Measurements from ENCODE around the gene SPATA46. TPM values are rescaled to one million over a fixed set of nuclear protein-coding genes. Genes with fewer than 3 reads are reported as not detected.

Gene SPATA46
- total and polyA plus RNA-seq, 2 donors = not detected

DNA sequence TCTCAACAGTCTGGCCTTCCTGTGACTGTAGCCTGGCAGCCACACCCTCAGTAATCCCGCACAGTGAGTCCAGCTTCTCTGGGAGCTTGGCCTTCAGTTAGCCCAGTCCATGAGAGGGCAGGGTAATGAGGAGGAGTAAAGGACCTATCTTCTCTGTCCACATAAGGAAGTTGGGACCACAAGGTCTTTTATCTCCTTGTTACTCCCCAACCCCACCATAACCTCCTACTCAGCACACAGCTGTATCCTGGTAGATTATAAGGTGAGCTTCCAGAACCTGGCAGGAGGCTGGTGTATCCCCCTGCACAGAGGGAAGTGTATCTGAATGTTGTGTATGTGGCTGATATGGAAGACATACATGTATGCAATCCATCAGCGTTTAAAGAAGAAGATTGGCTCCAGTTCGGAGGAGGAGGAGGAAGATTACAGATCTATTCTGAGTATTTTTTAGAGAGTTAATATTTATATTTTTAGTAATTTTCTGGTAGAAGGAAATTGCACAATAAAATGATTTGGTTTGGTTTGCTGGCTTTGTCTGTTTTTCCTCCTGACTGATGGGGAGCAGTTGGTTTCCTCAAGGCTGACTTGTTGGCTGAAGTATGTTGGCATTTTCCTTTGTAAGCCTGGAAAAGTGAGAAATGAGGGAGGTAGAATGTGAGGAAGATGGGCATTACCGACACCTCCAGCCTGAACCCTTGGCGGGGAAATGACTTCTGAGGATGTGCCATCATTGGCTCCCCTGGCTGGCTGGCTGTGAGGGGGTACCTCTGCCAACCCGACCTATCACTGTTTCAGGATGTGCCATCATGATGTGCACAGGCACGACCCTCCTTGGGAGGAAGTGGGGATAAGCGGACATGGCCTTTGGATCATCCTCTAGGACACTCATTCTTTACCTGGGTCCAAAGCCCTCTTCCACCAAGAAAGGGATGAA, 9.9 kb upstream of the SPATA46 start:
- Histone ChIP-seq H3K36me3 (ENCODE audit: control insufficient read depth in 2 of 2, insufficient read depth in 2 of 2, low read length in 1 of 2) (no peaks in the 10 kb centered on the region), H3K4me3 (ENCODE audit: low read length in 2 of 2) (no peak overlapping the region), H3K9me3 (ENCODE audit: control insufficient read depth in 2 of 2, insufficient read depth in 1 of 2, low read length in 1 of 2) (no peaks in the 10 kb centered on the region), H3K4me1 (ENCODE audit: control insufficient read depth in 2 of 2, insufficient read depth in 2 of 2, low read length in 2 of 2) (peaks cover 7 to 11% of the 10 kb centered on the region in 2 donors), H3K27ac (ENCODE audit: low read depth in 1 of 2, low read length in 1 of 2) (no peak overlapping the region), H3K27me3 (ENCODE audit: control insufficient read depth in 2 of 2, insufficient read depth in 1 of 2, low read length in 1 of 2) (no peaks in the 10 kb centered on the region)
- no peak for DNase-seq (ENCODE audit: low read depth in 6 of 9, low spot score in 9 of 9)
- 84% methylated on average over 8 of the region's 8 CpGs for WGBS

DNA sequence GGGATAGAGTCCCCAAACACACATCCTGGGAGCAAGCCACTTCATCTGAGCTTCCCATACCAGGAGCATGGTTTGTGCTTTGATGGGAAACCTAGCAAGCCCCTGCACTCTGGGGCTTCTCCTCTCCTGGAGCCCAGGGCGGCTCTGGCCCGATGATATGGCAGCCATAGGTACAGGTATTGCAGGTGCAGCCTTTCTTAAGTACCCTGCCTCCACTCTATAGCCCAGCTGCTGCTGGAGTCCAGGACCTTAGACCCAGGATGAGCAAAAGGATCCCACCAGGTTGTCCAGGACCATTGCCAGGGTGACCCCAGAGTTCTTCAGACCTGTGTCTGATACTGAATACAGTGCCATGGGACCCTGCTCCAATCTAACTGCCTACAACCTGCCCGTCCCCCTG, 9.0 kb upstream of the SPATA46 start:
- no peak overlapping the region for H3K27ac ChIP-seq (ENCODE audit: low read depth in 1 of 2, low read length in 1 of 2)
- H3K4me1 ChIP-seq (ENCODE audit: control insufficient read depth in 2 of 2, insufficient read depth in 2 of 2, low read length in 2 of 2) = peaks cover 7 to 11% of the 10 kb centered on the region in 2 donors
- no peaks in the 10 kb centered on the region for H3K9me3 ChIP-seq (ENCODE audit: control insufficient read depth in 2 of 2, insufficient read depth in 1 of 2, low read length in 1 of 2)
- H3K27me3 ChIP-seq (ENCODE audit: control insufficient read depth in 2 of 2, insufficient read depth in 1 of 2, low read length in 1 of 2) = no peaks in the 10 kb centered on the region
- H3K36me3 ChIP-seq (ENCODE audit: control insufficient read depth in 2 of 2, insufficient read depth in 2 of 2, low read length in 1 of 2) = no peaks in the 10 kb centered on the region
- no peak overlapping the region for H3K4me3 ChIP-seq (ENCODE audit: low read length in 2 of 2)
- no peak for DNase-seq (ENCODE audit: low read depth in 6 of 9, low spot score in 9 of 9)
- 98% methylated on average over 3 of the region's 3 CpGs for WGBS

DNA sequence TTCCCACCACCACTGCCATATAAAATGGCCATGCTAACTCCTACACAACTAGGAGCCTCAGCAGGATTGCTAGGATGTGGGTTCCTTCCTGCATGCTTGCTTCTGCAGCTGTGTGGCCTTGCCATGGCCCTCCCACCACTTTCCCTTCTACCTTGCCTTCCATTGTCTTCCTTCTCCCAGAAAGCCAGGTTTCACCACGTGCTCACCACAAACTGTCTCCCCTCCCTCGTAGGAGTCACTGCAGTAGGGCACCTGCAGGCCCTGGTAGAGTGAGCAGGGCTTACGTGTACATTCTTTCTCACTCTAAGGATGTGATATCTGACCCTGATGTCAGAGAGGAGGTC, 8.6 kb upstream of the SPATA46 start:
- Histone ChIP-seq H3K4me3 (ENCODE audit: low read length in 2 of 2) (no peak overlapping the region), H3K4me1 (ENCODE audit: control insufficient read depth in 2 of 2, insufficient read depth in 2 of 2, low read length in 2 of 2) (peaks cover 7 to 11% of the 10 kb centered on the region in 2 donors), H3K36me3 (ENCODE audit: control insufficient read depth in 2 of 2, insufficient read depth in 2 of 2, low read length in 1 of 2) (no peaks in the 10 kb centered on the region), H3K9me3 (ENCODE audit: control insufficient read depth in 2 of 2, insufficient read depth in 1 of 2, low read length in 1 of 2) (no peaks in the 10 kb centered on the region), H3K27me3 (ENCODE audit: control insufficient read depth in 2 of 2, insufficient read depth in 1 of 2, low read length in 1 of 2) (no peaks in the 10 kb centered on the region), H3K27ac (ENCODE audit: low read depth in 1 of 2, low read length in 1 of 2) (no peak overlapping the region)
- DNase-seq (ENCODE audit: low read depth in 6 of 9, low spot score in 9 of 9) = no peak
- WGBS = 27% methylated on average over 3 of the region's 3 CpGs

GRCh38 chr1:162384601-162385279, 8.1 kb upstream of the SPATA46 start:
- H3K27me3 ChIP-seq (ENCODE audit: control insufficient read depth in 2 of 2, insufficient read depth in 1 of 2, low read length in 1 of 2) = no peaks in the 10 kb centered on the region
- H3K4me3 ChIP-seq (ENCODE audit: low read length in 2 of 2) = no peak overlapping the region
- H3K36me3 ChIP-seq (ENCODE audit: control insufficient read depth in 2 of 2, insufficient read depth in 2 of 2, low read length in 1 of 2) = no peaks in the 10 kb centered on the region
- 98% methylated on average over 10 of the region's 10 CpGs for WGBS
- no peak for DNase-seq (ENCODE audit: low read depth in 6 of 9, low spot score in 9 of 9)
- H3K4me1 ChIP-seq (ENCODE audit: control insufficient read depth in 2 of 2, insufficient read depth in 2 of 2, low read length in 2 of 2) = peaks cover 3 to 10% of the 10 kb centered on the region in 2 donors
- no peaks in the 10 kb centered on the region for H3K9me3 ChIP-seq (ENCODE audit: control insufficient read depth in 2 of 2, insufficient read depth in 1 of 2, low read length in 1 of 2)
- H3K27ac ChIP-seq (ENCODE audit: low read depth in 1 of 2, low read length in 1 of 2) = no peak overlapping the region

- Histone ChIP-seq H3K27ac (ENCODE audit: low read depth in 1 of 2, low read length in 1 of 2) (no peak overlapping the region), H3K27me3 (ENCODE audit: control insufficient read depth in 2 of 2, insufficient read depth in 1 of 2, low read length in 1 of 2) (no peaks in the 10 kb centered on the region), H3K4me1 (ENCODE audit: control insufficient read depth in 2 of 2, insufficient read depth in 2 of 2, low read length in 2 of 2) (peaks cover 0 to 5% of the 10 kb centered on the region in 2 donors), H3K36me3 (ENCODE audit: control insufficient read depth in 2 of 2, insufficient read depth in 2 of 2, low read length in 1 of 2) (no peaks in the 10 kb centered on the region), H3K4me3 (ENCODE audit: low read length in 2 of 2) (no peak overlapping the region), H3K9me3 (ENCODE audit: control insufficient read depth in 2 of 2, insufficient read depth in 1 of 2, low read length in 1 of 2) (no peaks in the 10 kb centered on the region)
- 97% methylated on average over 6 of the region's 6 CpGs for WGBS
- DNase-seq (ENCODE audit: low read depth in 6 of 9, low spot score in 9 of 9) = no peak
Measured at GRCh38 chr1:162384116-162384515, 7.5 kb upstream of the SPATA46 start.

- Histone ChIP-seq H3K4me1 (ENCODE audit: control insufficient read depth in 2 of 2, insufficient read depth in 2 of 2, low read length in 2 of 2) (no peaks in the 10 kb centered on the region), H3K9me3 (ENCODE audit: control insufficient read depth in 2 of 2, insufficient read depth in 1 of 2, low read length in 1 of 2) (no peaks in the 10 kb centered on the region), H3K4me3 (ENCODE audit: low read length in 2 of 2) (no peak overlapping the region), H3K27ac (ENCODE audit: low read depth in 1 of 2, low read length in 1 of 2) (no peak overlapping the region), H3K27me3 (ENCODE audit: control insufficient read depth in 2 of 2, insufficient read depth in 1 of 2, low read length in 1 of 2) (no peaks in the 10 kb centered on the region), H3K36me3 (ENCODE audit: control insufficient read depth in 2 of 2, insufficient read depth in 2 of 2, low read length in 1 of 2) (no peaks in the 10 kb centered on the region)
- DNase-seq (ENCODE audit: low read depth in 6 of 9, low spot score in 9 of 9) = no peak
- 95% methylated on average over 8 of the region's 8 CpGs for WGBS
Measured at GRCh38 chr1:162383516-162383915, 6.9 kb upstream of the SPATA46 start.

GRCh38 chr1:162383091-162383490, 6.4 kb upstream of the SPATA46 start:
- Histone ChIP-seq H3K27ac (ENCODE audit: low read depth in 1 of 2, low read length in 1 of 2) (no peak overlapping the region), H3K9me3 (ENCODE audit: control insufficient read depth in 2 of 2, insufficient read depth in 1 of 2, low read length in 1 of 2) (no peaks in the 10 kb centered on the region), H3K36me3 (ENCODE audit: control insufficient read depth in 2 of 2, insufficient read depth in 2 of 2, low read length in 1 of 2) (no peaks in the 10 kb centered on the region), H3K4me3 (ENCODE audit: low read length in 2 of 2) (no peak overlapping the region), H3K27me3 (ENCODE audit: control insufficient read depth in 2 of 2, insufficient read depth in 1 of 2, low read length in 1 of 2) (no peaks in the 10 kb centered on the region), H3K4me1 (ENCODE audit: control insufficient read depth in 2 of 2, insufficient read depth in 2 of 2, low read length in 2 of 2) (no peaks in the 10 kb centered on the region)
- DNase-seq (ENCODE audit: low read depth in 6 of 9, low spot score in 9 of 9) = no peak
- 98% methylated on average over 6 of the region's 6 CpGs for WGBS

GRCh38 chr1:162381941-162382750, 5.5 kb upstream of the SPATA46 start:
- H3K27ac ChIP-seq (ENCODE audit: low read depth in 1 of 2, low read length in 1 of 2) = no peak overlapping the region
- DNase-seq (ENCODE audit: low read depth in 6 of 9, low spot score in 9 of 9) = no peak
- WGBS = 96% methylated on average over 13 of the region's 13 CpGs
- H3K36me3 ChIP-seq (ENCODE audit: control insufficient read depth in 2 of 2, insufficient read depth in 2 of 2, low read length in 1 of 2) = no peaks in the 10 kb centered on the region
- H3K4me1 ChIP-seq (ENCODE audit: control insufficient read depth in 2 of 2, insufficient read depth in 2 of 2, low read length in 2 of 2) = no peaks in the 10 kb centered on the region
- no peaks in the 10 kb centered on the region for H3K9me3 ChIP-seq (ENCODE audit: control insufficient read depth in 2 of 2, insufficient read depth in 1 of 2, low read length in 1 of 2)
- H3K4me3 ChIP-seq (ENCODE audit: low read length in 2 of 2) = no peak overlapping the region
- no peaks in the 10 kb centered on the region for H3K27me3 ChIP-seq (ENCODE audit: control insufficient read depth in 2 of 2, insufficient read depth in 1 of 2, low read length in 1 of 2)

DNA sequence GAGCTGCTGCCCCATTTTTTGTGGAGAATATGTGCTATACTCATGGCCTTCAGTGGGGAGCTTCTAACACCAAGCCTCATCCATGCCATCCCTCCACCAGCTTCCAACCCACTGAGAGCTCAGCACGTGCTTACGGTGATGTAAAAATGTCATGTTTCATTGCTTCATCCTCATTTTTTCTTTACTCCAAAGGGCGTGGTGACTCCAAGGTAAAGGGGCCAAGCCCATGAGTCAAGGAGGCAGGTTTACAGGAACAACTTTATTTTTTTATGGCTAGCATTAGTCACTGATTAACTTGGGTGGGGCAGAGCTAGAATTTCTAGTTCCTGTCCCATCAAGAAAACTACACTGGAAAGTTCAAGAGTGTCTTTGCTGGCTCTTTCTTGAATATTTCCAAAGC, 4.7 kb upstream of the SPATA46 start, which contains the start of gene C1orf226:
Gene C1orf226 (plus strand): TSS at position 346 of the 400 bp plus-strand sequence. CDS start 174 bp downstream, outside the sequence.
- Histone ChIP-seq H3K36me3 (ENCODE audit: control insufficient read depth in 2 of 2, insufficient read depth in 2 of 2, low read length in 1 of 2) (no peaks in the 10 kb centered on the region), H3K27me3 (ENCODE audit: control insufficient read depth in 2 of 2, insufficient read depth in 1 of 2, low read length in 1 of 2) (no peaks in the 10 kb centered on the region), H3K4me3 (ENCODE audit: low read length in 2 of 2) (no peak within 1 kb of the TSS), H3K4me1 (ENCODE audit: control insufficient read depth in 2 of 2, insufficient read depth in 2 of 2, low read length in 2 of 2) (no peaks in the 10 kb centered on the region), H3K27ac (ENCODE audit: low read depth in 1 of 2, low read length in 1 of 2) (no peak within 1 kb of the TSS), H3K9me3 (ENCODE audit: control insufficient read depth in 2 of 2, insufficient read depth in 1 of 2, low read length in 1 of 2) (no peaks in the 10 kb centered on the region)
- 84% methylated on average over 3 of the region's 3 CpGs for WGBS
- DNase-seq (ENCODE audit: low read depth in 6 of 9, low spot score in 9 of 9) = no peak

Data from thymus (tissue), 11 donors.